Muscle layer of duodenum (tissue), 2 donors: Measurements from ENCODE around the gene EFL1.

Experiments used
- H3K27ac ChIP-seq: one replicate; pipeline ENCODE4 v1.7.0; 2013; ENCODE audit warnings: mild to moderate bottlenecking, low read length
- H3K27me3 ChIP-seq: one replicate; pipeline ENCODE4 v1.7.0; 2013; ENCODE audit warnings: low read depth, mild to moderate bottlenecking, control low read depth, low read length
- H3K36me3 ChIP-seq, 2 donors: one replicate each; pipeline ENCODE4 v1.7.0; 2013; ENCODE audit warnings: low read length in 2 of 2, control low read depth in 1 of 2, mild to moderate bottlenecking in 1 of 2; ENCODE audit not compliant: insufficient read depth in 2 of 2, control insufficient read depth in 1 of 2
- H3K4me1 ChIP-seq, 2 donors: one replicate each; pipeline ENCODE4 v1.7.0; 2013; ENCODE audit warnings: low read length in 2 of 2, mild to moderate bottlenecking in 2 of 2, control low read depth in 1 of 2, moderate library complexity in 1 of 2; ENCODE audit not compliant: insufficient read depth in 2 of 2, control insufficient read depth in 1 of 2
- H3K4me3 ChIP-seq, 2 donors: one replicate each; pipeline ENCODE4 v1.7.0; 2013; ENCODE audit warnings: low read length in 2 of 2, low read depth in 1 of 2, mild to moderate bottlenecking in 1 of 2
- H3K9me3 ChIP-seq, 2 donors: one replicate each; pipeline ENCODE4 v1.7.0; 2013; ENCODE audit warnings: low read length in 2 of 2, control low read depth in 1 of 2, mild to moderate bottlenecking in 1 of 2; ENCODE audit not compliant: control insufficient read depth in 1 of 2
- donor health status: healthy.

EFL1 gene

DNA sequence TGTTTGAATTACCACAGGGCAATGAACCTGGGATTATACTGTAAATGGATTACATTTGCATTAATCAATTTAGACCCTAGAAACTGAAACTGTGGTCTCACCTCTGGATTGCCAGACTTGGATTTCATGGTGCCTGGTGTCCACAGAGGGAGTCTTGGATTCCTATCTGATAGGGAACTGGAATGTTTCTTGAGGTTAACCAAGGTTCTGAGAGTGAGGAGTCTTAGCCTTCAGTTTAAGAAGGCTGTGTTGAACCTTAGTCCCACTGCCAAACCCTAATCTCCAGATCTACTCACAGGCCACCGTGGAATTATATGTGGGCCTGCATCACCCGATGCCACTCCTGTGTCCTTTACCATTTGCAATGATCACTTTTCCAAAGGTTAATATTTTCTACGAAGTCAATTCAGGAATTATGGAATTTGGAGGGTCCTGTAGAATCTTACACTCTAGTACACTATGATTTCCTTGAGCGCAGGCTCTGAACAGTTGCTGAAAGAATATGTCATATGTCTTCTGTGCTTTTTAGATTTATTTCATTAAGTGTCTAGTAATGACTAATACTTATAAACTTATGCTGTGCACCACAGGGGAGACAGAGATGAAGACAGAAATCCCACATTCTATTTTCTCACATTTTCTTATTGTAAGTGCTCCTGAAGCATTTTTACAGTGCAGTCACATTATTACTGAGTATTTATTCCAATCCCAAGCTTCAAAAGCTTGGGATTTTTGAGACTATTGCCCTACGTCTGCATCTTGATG lies 87.9 kb downstream of the EFL1 start:
- H3K27me3 ChIP-seq = no peaks in the 10 kb centered on the region
- no peaks in the 10 kb centered on the region for H3K9me3 ChIP-seq
- H3K4me3 ChIP-seq = no peak overlapping the region
- H3K27ac ChIP-seq = no peak overlapping the region
- peaks cover 0 to 7% of the 10 kb centered on the region in 2 donors for H3K4me1 ChIP-seq
- H3K36me3 ChIP-seq = no peaks in the 10 kb centered on the region

- Histone ChIP-seq H3K27ac (no peak overlapping the region), H3K4me1 (peaks cover 0 to 3% of the 10 kb centered on the region in 2 donors), H3K4me3 (no peak overlapping the region), H3K36me3 (peaks cover 0 to 4% of the 10 kb centered on the region in 2 donors), H3K27me3 (no peaks in the 10 kb centered on the region), H3K9me3 (no peaks in the 10 kb centered on the region)
These were observed 89.4 kb downstream of the EFL1 start for GRCh38 chr15:82173108-82173507.

- no peaks in the 10 kb centered on the region for H3K9me3 ChIP-seq
- H3K4me3 ChIP-seq = no peak overlapping the region
- no peaks in the 10 kb centered on the region for H3K4me1 ChIP-seq
- peaks cover 0 to 4% of the 10 kb centered on the region in 2 donors for H3K36me3 ChIP-seq
- H3K27me3 ChIP-seq = no peaks in the 10 kb centered on the region
- H3K27ac ChIP-seq = no peak overlapping the region
These were observed 90.0 kb downstream of the EFL1 start for GRCh38 chr15:82172506-82172905.

- H3K4me1 ChIP-seq = no peaks in the 10 kb centered on the region
- no peak overlapping the region for H3K27ac ChIP-seq
- H3K9me3 ChIP-seq = no peaks in the 10 kb centered on the region
- no peak overlapping the region for H3K4me3 ChIP-seq
- peaks cover under 1 to 4% of the 10 kb centered on the region in 2 donors for H3K36me3 ChIP-seq
- H3K27me3 ChIP-seq = no peaks in the 10 kb centered on the region
These were observed 93.8 kb downstream of the EFL1 start for GRCh38 chr15:82168757-82169156.

DNA sequence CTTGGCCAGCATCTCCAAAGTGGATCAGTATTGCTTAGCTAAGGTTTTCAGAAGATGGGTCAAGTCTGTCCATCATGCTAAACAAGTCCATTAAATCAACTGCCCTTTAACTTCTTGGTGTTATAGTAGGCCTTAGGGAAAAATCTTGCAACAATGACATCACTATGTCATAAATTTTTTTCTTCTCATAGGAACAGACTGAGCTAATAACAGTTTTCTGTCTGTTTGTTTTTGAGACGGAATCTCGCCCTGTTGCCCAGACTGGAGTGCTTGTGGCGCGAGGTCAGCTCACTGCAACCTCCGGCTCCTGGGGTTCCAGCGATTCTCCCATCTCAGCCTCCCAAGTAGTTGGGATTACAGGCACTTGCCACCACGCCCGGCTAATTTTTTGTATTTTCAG lies 94.2 kb downstream of the EFL1 start:
- Histone ChIP-seq H3K4me1 (no peaks in the 10 kb centered on the region), H3K4me3 (no peak overlapping the region), H3K27me3 (no peaks in the 10 kb centered on the region)

DNA sequence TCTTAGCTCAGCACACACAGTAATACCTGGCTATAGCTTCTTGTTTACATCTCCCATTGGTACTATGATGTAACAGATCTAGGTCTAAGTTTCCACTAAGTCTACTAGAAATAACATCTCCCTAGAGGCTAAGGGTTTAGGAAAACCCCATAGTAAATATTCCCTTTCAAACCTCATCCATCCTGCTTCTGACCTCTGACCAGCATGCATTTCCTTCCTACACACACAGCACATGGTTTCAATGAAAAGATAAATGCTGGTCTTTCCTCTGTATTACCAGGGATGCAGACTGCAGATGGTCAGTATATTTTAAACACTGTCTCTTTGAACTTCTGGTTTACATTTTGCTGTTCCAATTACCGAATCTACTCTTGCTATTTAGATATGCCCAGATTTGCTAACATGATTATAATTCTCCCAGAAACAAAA lies 96.6 kb downstream of the EFL1 start:
- Histone ChIP-seq H3K4me3 (no peak overlapping the region), H3K27me3 (no peaks in the 10 kb centered on the region), H3K36me3 (peaks cover 11 to 19% of the 10 kb centered on the region in 2 donors), H3K27ac (no peak overlapping the region), H3K4me1 (no peaks in the 10 kb centered on the region), H3K9me3 (no peaks in the 10 kb centered on the region)

More for the DNA sequence above, 94.2 kb downstream of the EFL1 start:
- Histone ChIP-seq H3K9me3 (no peaks in the 10 kb centered on the region), H3K27ac (no peak overlapping the region), H3K36me3 (peaks cover 4 to 8% of the 10 kb centered on the region in 2 donors)

DNA sequence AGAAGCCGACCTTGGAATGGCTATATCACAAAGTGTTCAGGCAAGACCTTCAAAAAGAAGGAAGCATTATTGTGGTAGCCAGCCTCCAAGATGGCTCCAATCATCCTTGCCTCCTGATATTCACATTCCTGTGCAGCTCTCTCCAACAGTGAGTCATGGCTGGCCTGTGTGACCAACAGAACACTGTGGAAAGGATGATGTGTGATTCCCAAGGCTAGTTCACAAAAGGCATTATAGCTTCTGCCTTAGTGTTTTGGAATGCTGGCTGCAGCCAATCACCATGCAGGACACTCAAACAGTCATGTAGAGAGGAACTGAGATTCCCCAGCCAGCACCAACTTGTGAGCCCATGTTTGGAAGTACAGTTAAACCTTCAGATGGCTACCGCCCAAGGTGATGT lies 102.6 kb downstream of the EFL1 start:
- Histone ChIP-seq H3K4me1 (no peaks in the 10 kb centered on the region), H3K9me3 (no peaks in the 10 kb centered on the region), H3K4me3 (no peak overlapping the region), H3K27me3 (no peaks in the 10 kb centered on the region), H3K36me3 (peaks cover 19 to 28% of the 10 kb centered on the region in 2 donors), H3K27ac (no peak overlapping the region)

- Histone ChIP-seq H3K4me1 (no peaks in the 10 kb centered on the region), H3K9me3 (no peaks in the 10 kb centered on the region), H3K4me3 (no peak overlapping the region), H3K27me3 (no peaks in the 10 kb centered on the region), H3K27ac (no peak overlapping the region), H3K36me3 (peaks cover 19 to 28% of the 10 kb centered on the region in 2 donors)
These were observed 103.7 kb downstream of the EFL1 start for GRCh38 chr15:82158811-82159210.

DNA sequence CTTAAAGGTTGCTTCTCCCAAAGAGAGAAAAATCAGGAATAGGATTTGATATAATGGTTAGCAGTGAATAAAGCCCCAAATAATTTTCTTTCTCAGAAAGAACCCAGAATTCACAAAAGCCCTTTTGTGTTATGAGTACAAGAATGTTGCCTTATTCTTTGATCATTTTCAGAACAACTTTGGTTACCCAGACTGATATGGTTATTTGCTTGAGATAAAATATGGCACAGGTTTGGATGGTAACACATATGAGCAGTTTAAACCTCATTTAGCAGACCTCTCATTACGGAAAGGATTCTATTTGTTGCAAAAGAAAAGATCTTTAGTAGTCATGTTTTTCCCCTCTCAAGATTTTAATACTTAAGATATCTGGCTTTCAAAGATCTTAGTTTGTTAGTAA lies 111.9 kb downstream of the EFL1 start:
- H3K36me3 ChIP-seq = peaks cover 8 to 13% of the 10 kb centered on the region in 2 donors
- H3K9me3 ChIP-seq = no peaks in the 10 kb centered on the region
- no peak overlapping the region for H3K4me3 ChIP-seq
- no peaks in the 10 kb centered on the region for H3K4me1 ChIP-seq
- H3K27me3 ChIP-seq = no peaks in the 10 kb centered on the region
- no peak overlapping the region for H3K27ac ChIP-seq

DNA sequence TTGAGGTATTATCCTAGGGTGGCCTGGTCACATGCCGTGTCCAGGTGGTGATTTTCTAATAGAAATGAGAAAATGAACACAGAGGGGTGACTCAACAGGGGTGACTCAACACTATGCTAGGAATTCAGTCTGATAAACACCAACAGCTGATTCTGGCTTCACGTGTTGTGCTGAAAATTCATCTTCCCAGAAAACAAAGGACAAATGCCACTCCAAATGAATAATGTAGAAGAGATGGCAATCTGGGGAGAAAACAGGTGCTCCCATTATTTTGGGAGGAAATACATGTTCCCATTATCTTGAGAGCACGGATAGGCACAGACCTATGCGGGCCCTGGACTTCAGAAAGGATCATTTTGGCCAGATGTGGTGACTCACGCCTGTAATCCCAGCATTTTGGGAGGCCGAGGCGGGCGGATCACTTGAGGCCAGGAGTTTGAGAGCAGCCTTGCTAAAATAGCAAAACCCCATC lies 115.5 kb downstream of the EFL1 start:
- no peak overlapping the region for H3K27ac ChIP-seq
- no peak overlapping the region for H3K4me3 ChIP-seq
- no peaks in the 10 kb centered on the region for H3K27me3 ChIP-seq
- no peaks in the 10 kb centered on the region for H3K9me3 ChIP-seq
- peaks cover 6 to 19% of the 10 kb centered on the region in 2 donors for H3K36me3 ChIP-seq
- H3K4me1 ChIP-seq = no peaks in the 10 kb centered on the region

DNA sequence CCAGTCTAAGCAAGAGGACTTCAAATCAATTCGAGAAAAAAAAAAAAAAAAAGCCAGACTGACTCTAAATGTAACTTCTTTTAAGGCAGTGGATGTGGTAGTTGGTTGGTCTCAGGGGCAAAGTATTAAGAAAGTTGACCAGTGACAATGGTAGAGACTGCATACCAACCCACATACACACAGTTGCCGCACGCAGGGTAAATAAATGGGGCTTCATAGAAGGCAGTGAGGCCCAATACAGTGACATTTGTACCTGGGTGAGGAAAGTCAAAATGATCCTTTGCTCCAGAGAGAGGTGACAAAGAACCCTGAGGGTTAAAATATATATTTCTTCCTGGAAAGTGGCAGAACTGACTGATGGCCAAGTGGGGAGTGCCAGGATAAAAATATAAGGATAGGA lies 116.0 kb downstream of the EFL1 start:
- no peak overlapping the region for H3K27ac ChIP-seq
- H3K27me3 ChIP-seq = no peaks in the 10 kb centered on the region
- no peaks in the 10 kb centered on the region for H3K4me1 ChIP-seq
- H3K36me3 ChIP-seq = peaks cover 1 to 16% of the 10 kb centered on the region in 2 donors
- no peaks in the 10 kb centered on the region for H3K9me3 ChIP-seq
- no peak overlapping the region for H3K4me3 ChIP-seq
